Measurements from ENCODE around the gene CA12.

Gene CA12

DNA sequence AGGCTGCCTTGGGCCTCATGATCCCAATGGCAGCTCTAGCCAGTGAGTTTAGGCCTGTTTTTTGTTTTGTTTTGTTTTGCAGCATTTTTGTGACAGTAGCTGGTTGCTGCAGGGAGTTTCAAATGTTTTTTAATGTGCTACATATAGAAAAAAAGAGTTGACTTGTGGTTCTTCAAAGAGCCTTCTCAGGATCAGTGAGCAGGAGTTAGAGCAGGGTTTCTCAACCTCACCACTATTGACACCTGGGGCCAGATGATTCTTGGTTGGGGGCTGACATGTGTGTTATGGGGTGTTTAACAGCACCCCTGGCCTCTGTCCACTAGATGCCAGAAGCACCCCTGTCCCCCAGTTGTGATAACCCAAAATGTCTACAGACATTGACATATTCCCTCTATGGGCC lies 86.3 kb downstream of the CA12 start:
- no peak overlapping the region for H3K27ac ChIP-seq (replicated peaks)
- no peak for TF ChIP-seq SPI1 (IDR thresholded peaks at IDR 0.05; ENCODE audit: borderline replicate concordance, low read depth)
- no peak for TF ChIP-seq GABPA (IDR thresholded peaks at IDR 0.05; ENCODE audit: low read depth)
- no peak for TF ChIP-seq CTCF (IDR thresholded peaks at IDR 0.05; ENCODE audit: insufficient read depth, low read length)
- no peak overlapping the region for H3K4me3 ChIP-seq (replicated peaks; ENCODE audit: insufficient read depth, low read length)
- no peak for DNase-seq (ENCODE audit: low read depth in 1 of 2, low spot score in 1 of 2)
- no peaks in the 10 kb centered on the region for H3K27me3 ChIP-seq (ENCODE audit: insufficient read depth, poor library complexity, severe bottlenecking)

GRCh38 chr15:63294359-63294758 lies 87.3 kb downstream of the CA12 start:
- no peaks in the 10 kb centered on the region for H3K27me3 ChIP-seq (ENCODE audit: insufficient read depth, poor library complexity, severe bottlenecking)
- DNase-seq (ENCODE audit: low read depth in 1 of 2, low spot score in 1 of 2), result no peak
- no peak overlapping the region for H3K4me3 ChIP-seq (replicated peaks; ENCODE audit: insufficient read depth, low read length)
- TF ChIP-seq, protein P1, sequence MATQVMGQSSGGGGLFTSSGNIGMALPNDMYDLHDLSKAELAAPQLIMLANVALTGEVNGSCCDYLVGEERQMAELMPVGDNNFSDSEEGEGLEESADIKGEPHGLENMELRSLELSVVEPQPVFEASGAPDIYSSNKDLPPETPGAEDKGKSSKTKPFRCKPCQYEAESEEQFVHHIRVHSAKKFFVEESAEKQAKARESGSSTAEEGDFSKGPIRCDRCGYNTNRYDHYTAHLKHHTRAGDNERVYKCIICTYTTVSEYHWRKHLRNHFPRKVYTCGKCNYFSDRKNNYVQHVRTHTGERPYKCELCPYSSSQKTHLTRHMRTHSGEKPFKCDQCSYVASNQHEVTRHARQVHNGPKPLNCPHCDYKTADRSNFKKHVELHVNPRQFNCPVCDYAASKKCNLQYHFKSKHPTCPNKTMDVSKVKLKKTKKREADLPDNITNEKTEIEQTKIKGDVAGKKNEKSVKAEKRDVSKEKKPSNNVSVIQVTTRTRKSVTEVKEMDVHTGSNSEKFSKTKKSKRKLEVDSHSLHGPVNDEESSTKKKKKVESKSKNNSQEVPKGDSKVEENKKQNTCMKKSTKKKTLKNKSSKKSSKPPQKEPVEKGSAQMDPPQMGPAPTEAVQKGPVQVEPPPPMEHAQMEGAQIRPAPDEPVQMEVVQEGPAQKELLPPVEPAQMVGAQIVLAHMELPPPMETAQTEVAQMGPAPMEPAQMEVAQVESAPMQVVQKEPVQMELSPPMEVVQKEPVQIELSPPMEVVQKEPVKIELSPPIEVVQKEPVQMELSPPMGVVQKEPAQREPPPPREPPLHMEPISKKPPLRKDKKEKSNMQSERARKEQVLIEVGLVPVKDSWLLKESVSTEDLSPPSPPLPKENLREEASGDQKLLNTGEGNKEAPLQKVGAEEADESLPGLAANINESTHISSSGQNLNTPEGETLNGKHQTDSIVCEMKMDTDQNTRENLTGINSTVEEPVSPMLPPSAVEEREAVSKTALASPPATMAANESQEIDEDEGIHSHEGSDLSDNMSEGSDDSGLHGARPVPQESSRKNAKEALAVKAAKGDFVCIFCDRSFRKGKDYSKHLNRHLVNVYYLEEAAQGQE (IDR thresholded peaks at IDR 0.05; ENCODE audit: insufficient replicate concordance, low read depth), result no peak
- TF ChIP-seq GABPA (IDR thresholded peaks at IDR 0.05; ENCODE audit: low read depth) (no peak), CTCF (IDR thresholded peaks at IDR 0.05; ENCODE audit: insufficient read depth, low read length) (no peak), SPI1 (IDR thresholded peaks at IDR 0.05; ENCODE audit: borderline replicate concordance, low read depth) (no peak; the same call in 1 of the 2 replicates), POLR2AphosphoS5 (IDR thresholded peaks at IDR 0.05; ENCODE audit: low read depth) (no peak)
- no peak overlapping the region for H3K27ac ChIP-seq (replicated peaks)

GRCh38 chr15:63292771-63293170 lies 88.9 kb downstream of the CA12 start:
- Histone ChIP-seq H3K27ac (replicated peaks) (no peak overlapping the region), H3K4me3 (replicated peaks; ENCODE audit: insufficient read depth, low read length) (no peak overlapping the region), H3K27me3 (ENCODE audit: insufficient read depth, poor library complexity, severe bottlenecking) (no peaks in the 10 kb centered on the region)
- TF ChIP-seq SPI1 (IDR thresholded peaks at IDR 0.05; ENCODE audit: borderline replicate concordance, low read depth), result no peak
- TF ChIP-seq CTCF (IDR thresholded peaks at IDR 0.05; ENCODE audit: insufficient read depth, low read length), result no peak
- TF ChIP-seq, protein P1 (IDR thresholded peaks at IDR 0.05; ENCODE audit: insufficient replicate concordance, low read depth), result no peak
- TF ChIP-seq POLR2AphosphoS5 (IDR thresholded peaks at IDR 0.05; ENCODE audit: low read depth), result no peak
- no peak for TF ChIP-seq GABPA (IDR thresholded peaks at IDR 0.05; ENCODE audit: low read depth)
- no peak for DNase-seq (ENCODE audit: low read depth in 1 of 2, low spot score in 1 of 2)

DNA sequence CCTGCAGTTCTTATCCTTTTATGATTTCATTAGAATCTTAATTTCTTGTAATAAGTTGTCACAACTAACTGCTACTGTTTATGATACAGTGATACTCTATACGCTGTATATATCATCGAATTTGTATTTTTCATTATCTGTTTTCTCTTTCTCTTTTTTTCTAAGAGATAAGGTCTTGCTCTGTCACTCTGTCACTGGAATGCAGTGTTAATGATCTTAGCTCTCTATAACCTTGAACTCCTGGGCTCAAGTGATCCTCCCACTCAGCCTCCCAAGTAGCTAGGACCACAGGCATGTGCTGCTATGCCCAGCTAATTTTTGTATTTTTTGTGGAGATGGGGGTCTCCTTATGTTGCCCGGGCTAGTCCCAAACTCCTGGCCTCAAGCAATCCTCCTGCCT lies 89.4 kb downstream of the CA12 start:
- TF ChIP-seq POLR2AphosphoS5 (IDR thresholded peaks at IDR 0.05; ENCODE audit: low read depth) (no peak), CTCF (IDR thresholded peaks at IDR 0.05; ENCODE audit: insufficient read depth, low read length) (no peak), SPI1 (IDR thresholded peaks at IDR 0.05; ENCODE audit: borderline replicate concordance, low read depth) (no peak), GABPA (IDR thresholded peaks at IDR 0.05; ENCODE audit: low read depth) (no peak)
- TF ChIP-seq, protein P1 (IDR thresholded peaks at IDR 0.05; ENCODE audit: insufficient replicate concordance, low read depth), result no peak
- no peak overlapping the region for H3K4me3 ChIP-seq (replicated peaks; ENCODE audit: insufficient read depth, low read length)
- no peak overlapping the region for H3K27ac ChIP-seq (replicated peaks)
- no peaks in the 10 kb centered on the region for H3K27me3 ChIP-seq (ENCODE audit: insufficient read depth, poor library complexity, severe bottlenecking)
- DNase-seq (ENCODE audit: low read depth in 1 of 2, low spot score in 1 of 2), result no peak
